ENCODE measurements around the gene PTPN7.

- TF ChIP-seq CTCF (IDR thresholded peaks at IDR 0.05; ENCODE audit: low read depth, low read length, missing input control), result no peak
- TF ChIP-seq REST (IDR thresholded peaks at IDR 0.05), result no peak
- no peak for TF ChIP-seq ATF3 (IDR thresholded peaks at IDR 0.05)
- TF ChIP-seq MAX (IDR thresholded peaks at IDR 0.05), result no peak
- no peak for TF ChIP-seq JUND (IDR thresholded peaks at IDR 0.05)
- no peak for TF ChIP-seq YY1 (IDR thresholded peaks at IDR 0.05)
- TF ChIP-seq TAF1 (conservative IDR thresholded peaks at IDR 0.05), result no peak
Measured at GRCh38 chr1:202150187-202150586, 10.2 kb downstream of the PTPN7 start.

All from liver (tissue), 3 donors.